ENCODE data around the gene MAST4.

MAST4 gene

DNA sequence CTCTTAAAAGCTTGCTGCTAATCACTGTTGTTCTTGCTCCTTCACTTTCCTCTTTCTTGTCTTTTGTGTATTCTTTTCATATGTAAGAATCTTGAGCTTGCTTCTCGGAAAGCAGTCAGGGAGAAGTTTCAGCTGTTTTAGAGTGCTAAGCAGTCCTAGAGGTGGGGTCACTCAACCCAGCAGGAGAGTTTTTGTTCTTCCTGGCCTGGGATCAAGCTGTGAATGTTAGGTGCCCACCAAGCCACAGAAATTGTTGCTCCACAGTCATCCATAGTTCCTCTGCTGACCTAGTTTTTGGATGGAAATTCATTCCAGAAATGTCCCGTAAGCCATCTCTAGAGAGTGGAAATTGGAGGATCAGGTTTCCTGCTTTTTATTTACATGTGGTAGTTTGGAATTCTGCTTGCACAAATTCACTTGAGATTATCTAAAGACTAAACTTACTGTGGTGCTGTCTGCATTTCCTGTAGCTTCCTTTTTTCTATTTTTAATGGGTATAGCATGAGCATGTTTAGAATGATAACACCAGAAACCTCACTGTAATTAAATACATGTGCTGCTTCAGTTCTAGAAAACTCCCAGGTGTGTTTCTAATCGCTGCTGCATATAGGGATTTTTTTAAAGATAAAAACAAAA lies 108.7 kb downstream of the MAST4 start:
- no peak for DNase-seq

DNA sequence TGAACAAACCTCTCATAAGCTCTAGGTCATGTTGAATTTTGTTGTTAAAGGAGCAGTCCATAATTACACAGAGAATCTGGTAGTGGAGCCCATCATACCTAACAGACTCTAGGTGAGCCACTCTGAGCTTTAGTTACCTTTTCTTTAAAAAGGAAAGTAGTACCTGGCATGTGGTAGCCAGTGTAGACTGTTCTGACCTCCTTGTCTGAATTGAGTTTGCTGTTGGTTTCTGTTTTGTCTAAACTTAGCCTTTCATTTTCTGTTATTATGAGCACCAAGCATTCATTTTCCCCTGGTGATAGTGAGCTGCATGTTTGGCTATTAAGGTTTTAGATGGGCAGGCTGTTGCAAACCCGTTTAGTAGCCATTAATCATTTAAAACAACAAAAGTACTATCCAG lies 112.2 kb downstream of the MAST4 start:
- DNase-seq: no peak

DNA sequence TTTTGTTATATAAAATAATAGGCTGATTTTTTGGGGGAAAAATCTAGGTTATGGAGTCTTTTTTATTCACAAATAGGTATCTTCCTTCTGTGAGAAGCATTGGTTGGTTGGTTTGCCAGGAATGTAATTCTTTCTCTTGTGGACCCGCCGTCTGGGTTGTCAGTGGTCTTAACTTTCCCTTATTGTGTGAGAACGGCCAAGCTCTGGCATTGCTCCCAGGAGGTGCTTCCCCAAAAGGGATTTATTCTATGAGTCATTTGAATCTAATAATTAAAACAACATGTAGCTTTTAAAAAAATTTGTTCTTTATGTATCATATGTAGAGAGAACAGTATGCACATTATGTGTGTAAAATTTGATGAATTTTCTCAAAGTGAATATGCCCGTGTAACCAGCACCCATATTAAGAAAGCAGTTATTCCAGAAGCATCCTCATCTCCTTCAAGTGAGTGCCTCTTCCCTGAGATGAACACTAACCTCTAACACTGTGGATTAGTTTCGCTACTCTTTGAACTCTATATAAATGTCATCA lies 114.4 kb downstream of the MAST4 start:
- DNase-seq: no peak

DNA sequence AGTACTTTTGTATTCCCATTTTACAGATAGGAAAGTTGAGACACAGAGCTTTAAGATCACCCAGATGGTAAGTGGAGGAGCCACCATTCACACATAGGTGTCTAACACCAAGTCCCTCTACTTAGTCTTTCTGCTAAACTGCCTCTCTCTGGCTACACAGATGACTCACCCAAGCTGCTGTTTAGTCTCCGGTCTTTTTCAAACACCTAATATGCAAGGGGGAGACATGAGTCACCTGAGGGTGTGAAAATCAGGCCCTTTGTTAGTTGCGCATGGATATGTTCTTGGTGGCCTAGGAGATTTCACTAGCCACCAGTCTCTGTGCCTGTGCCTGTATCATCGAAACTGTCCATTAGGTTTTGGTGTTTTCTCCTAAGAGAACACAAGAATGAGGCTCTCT lies 117.8 kb downstream of the MAST4 start:
- no peak for DNase-seq

DNA sequence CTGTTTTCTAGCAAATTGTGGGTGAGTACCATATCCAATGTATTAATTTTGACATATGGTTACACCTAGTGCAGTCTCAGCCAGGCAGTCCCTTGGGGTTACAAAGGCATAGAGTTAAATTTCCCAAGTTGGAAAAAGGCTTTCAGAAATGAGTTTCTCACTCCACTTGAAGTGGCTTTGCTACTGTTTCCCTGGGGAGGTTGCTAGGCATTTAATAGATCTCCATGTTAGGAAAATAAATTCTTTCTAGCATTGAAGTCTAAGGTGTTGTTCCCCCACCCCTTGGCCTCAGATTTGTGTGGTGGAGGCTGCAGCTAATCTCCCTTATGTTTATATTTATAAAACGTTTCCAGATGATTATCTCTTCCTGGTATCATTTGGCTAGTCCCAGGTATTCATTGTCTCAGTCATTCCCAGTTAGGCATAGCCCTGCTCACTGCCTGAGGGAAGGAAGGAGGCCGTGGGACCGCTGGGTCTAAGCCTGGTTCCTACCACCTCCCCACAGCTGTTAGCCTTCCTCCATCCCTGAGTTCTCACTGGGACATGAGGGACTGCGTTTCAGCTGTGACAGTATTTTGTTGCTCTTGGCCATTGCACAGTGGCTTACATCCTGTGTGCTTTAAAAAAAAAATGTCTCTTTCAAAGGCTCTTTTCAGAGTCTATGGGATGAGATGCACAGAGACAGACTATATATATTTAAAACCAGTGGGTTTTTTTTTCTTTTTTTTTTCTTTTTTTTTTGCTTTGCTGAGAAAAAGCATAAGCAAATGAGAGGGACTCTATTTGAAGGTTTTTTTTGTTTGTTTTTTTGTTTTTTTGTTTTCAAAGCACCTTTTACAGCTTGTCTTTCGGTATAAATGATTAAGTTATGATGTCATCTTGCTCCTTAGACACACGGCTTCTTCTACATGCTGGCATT lies 121.5 kb downstream of the MAST4 start:
- no peak for DNase-seq

DNA sequence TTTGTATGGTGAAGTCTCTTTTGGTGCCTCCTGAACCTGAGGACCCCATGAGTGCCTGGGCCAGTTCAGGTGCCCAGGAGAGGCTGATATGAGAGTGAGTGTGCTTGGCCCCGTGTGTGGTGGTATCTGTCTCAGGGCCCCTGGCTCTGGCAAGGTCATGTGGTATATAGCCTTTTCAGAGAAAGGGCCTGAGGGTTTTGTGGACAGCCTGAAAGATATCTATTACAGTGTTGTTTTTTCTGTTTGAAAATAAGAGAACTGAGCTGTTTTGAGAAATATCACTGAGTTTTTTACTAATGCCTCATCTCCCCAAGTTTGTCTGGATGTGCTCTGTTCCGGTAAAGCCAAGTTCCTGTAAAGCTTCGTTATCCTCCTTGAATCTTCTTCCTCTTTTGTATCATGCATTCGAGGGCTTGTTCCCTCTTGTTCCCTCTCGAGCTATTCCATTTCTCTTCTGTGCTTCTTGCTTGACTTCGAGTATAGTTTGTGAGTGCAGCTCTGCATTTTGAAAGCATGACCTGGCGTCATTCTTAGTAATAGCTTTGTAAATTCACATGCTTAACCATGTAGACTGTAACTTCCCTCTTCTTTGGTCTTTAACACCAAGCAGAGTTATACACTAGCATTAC lies 122.3 kb downstream of the MAST4 start:
- no peak for DNase-seq

DNA sequence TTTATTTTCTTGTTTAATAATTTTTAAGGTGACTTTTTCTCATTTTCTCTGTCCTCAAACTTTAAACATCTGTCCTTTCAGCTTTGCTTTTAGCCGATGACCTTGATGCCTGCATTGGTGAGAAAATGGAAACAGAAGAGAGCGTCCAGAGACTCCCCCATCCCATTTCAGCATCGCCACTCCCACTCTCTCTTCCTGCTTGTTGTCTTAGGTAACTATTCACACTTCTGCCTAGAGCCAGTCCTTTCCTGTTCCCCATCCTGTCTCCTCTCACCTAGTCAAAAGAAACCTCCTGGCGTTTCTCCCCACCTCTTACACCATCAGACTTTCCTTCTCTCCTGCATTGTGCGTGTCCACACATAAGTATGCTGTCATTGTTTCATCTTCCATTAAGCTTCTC lies 124.6 kb downstream of the MAST4 start:
- no peak for DNase-seq

DNA sequence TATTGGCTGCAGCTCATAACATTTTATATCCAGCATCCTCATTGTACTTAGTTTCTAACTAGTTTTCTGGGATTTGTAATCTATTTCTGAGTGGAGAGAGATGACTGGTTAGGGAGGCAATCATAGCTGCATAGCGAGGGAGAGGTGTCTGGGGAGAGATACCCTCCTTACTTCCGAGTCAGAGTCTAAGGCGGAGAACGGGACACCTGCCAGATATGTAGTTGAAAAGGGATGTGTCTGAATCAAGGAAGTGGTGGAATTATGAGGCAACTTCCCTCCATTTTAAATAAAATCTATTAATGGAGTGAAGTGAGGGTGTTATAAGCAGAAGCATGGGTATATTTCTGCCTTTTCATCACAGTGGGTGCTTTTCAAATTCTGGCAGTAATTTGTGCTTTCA lies 126.5 kb downstream of the MAST4 start:
- no peak for DNase-seq

DNA sequence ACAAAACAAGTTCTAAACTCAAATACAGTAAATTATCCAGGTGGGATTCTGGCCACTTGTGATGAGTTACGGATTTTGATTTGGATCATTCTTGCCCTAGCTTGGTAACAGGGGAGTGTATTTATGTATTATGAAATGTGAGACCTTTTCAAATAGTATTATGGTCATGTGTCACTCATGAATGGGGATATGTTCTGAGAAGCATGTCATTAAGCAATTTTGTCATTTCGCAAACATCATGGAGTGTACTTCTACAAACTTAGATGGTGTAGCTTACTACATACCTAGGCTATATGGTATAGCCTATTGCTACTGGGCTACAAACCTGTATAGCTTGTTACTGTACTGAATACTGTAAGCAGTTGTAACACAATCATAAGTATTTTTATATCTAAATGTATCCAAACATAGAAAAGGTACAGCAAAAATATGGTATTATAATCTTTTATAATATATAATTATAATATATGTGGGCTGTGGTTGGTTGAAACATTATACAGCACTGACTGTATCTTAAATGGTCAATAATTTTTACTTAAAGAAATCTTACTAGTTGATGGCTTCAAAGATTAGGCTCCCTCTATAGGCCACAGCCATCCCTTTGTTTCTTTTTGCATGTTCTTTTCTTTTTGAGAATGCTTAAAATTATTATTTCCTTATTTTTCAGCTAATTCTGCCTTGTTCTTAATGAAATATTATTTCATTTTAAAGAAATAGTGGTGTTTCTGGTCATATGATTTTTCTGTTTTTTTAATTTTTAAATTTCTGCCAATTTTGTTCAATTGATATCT lies 128.4 kb downstream of the MAST4 start:
- DNase-seq: no peak

DNA sequence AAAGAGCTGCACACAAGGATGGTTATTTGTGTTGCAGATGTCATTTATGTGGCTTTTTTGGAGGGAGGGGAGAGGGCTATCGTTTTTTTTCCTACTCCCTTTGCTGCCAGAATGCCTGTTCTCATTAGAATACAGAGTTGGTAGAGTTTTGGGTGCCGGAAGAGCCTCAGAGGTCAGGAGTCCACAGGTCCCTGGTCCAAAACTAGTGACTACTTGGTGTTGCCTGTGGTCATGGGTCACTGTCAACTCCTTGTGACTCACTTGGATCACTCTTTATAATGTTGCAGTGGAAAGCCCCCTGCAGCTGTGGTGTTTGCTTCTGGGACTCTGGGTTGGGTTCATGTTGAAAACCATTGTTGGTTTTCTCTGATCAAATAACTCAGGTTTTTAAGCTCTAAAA lies 131.4 kb downstream of the MAST4 start:
- no peak for DNase-seq

DNA sequence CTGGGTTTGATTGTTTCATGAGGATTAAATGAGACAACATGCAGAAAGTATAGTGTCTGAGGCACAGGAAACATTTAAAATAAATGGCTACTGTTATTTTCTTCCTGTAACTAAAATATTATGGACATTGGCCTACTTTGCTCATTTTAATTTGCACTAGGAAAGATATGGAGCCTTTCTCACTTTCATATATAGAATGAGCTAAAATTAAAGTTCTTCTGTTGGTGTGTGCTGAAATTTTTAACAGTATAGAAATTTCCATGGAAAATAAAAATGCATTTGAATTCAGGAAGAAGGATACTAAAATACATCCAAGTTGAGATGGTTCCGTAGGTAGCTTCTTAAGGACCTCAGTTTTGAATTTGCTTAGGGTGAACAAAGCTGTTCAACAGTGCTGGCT lies 131.9 kb downstream of the MAST4 start:
- no peak for DNase-seq

DNA sequence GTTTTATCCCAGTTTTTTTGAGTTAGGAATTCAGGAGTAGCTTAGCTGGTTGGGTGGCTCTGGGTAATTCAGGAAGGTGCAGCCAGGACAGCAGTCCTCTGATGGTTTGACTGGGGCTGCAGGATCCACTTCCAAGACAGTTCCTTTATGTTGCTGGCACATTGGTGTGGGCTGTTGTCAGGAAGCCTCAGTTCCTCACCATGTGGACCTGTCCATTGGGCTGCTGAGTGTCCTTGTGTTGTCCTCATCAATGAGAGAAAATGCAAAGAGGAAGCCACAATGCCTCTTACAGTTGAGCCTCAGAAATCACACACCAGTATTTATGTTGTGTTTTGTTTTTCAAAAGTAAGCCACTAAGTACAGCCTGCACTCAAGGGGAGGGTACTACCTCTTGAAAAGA lies 140.9 kb downstream of the MAST4 start:
- no peak for DNase-seq

DNA sequence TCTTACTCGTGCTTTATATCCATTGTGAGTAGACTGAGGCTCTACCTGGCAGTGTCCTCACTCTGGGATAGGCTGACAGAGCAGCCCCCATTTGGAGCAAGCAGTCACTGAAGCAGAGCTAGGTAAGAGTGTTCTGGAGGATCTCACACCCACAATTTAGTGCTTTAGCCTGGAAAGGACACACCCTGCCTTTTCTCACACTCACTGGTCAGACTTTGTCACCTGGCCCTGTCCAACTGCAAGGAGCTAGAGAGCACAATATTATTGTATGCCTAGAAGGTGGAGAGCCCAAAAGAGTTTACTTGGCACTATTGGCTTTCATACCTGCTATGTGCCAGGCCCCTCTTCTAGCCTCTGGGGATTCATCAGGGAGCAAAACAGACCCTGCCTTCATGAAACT lies 141.9 kb downstream of the MAST4 start:
- no peak for DNase-seq

DNA sequence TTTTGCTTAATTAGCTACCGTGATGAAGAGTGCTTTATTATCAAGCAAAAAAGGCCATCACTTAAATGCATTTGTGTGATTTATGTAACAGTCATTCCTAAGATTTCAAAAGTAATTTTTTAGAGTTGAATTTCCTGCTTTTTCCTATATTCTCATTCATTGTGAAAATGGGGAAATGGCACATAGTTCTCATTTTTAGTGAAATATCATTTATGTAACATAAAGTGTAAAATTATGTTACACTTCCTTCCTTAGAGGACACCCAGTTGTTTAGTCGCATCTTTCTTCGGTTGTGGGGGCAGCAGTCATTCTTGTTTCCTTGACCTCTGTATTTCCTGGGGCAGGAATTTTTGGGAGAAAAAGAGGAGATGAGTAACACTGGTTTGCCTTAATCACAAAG lies 142.8 kb downstream of the MAST4 start:
- no peak for DNase-seq

DNA sequence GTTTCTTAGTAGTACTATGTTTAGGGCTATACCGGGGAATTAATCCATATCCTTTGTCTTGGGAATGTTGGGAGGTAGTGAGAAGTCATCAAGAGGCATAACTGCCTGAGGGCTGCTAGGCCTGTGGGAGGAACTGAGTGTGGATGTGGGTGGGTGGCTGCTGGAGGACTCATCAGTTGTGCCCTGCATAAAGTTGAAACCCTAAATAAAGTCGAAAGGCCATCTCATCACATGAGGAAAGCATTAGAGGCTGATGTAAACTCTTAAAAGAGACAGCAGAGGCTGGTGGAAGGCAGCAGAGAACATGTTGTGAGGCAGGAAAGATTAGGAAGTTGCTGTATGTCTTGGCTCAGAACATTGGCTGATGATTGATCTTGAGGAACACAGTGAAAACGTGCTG lies 143.8 kb downstream of the MAST4 start:
- no peak for DNase-seq

DNA sequence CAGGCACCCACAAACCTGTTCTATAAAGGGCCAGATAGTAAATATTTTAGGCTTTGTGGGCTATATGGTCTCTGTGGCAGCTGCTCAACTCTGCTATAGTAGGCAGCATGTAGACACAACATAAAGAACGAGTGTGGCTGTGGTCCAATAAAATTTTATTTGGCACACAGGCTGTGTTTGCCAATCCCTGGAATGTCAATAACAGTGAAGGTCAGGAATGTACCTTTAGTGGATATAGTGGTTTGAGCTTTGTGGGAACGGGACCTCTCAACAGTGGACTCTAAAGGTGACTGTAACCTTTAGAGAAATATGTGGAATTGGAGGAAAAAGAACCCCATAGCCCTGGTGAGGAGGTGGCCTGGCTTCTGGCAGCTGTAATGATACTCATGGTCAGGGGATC lies 145.2 kb downstream of the MAST4 start:
- DNase-seq: no peak

DNA sequence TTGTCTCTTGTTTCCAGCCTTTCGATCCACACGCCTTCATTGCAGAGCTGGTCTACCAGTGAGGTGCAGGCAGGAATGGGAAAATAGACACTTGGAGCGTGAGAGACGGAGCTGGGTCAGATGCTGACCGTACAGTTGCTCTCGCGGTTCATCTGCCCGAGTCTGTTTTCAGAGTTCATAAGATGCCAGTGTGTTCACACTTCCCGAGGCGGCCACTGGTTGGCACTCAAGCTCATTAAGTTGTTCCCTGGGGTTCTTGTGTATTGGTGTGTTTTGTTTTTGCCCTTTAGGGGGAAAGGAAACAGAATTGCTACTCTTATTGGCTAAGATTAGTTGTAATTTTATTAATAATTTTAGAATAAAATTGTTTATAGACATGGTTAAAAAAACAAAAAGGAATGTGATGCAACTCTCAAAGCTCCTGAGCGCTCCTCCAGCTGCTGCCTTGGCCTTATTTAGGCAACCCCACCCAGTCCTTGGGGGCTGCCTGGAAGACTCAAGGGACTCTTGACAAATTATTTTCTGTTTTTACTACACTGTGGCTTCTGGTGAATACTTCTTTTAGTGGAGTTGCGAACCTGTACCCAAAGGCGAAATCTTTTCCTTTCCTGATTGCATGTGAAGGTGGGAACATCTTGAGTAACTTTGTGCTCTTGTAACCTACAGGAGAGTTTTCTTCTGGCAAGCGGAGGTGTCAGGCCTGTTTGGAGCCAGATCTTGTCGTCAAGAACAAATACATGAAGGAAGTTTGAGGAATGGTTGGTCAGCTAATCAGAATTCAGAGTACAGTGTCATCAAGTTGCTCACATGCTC lies 146.1 kb downstream of the MAST4 start:
- DNase-seq: no peak

DNA sequence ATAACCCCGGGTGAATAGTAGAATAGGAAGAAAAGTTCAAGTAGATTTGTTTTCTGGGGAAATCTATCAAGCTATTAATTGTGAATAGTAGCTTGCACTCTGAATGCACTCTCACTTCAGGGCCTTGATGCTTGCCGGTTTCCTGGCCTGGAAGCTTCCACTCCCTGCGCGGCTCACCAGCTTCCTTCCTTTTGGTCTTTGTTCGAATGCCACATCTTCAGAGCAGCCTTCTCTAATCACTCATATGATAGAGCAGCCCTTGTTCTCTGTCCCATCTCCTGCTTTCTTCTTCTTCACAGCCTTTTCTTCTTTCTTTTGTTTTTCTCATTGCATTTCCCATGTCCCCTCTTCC lies 146.7 kb downstream of the MAST4 start:
- no peak for DNase-seq

DNA sequence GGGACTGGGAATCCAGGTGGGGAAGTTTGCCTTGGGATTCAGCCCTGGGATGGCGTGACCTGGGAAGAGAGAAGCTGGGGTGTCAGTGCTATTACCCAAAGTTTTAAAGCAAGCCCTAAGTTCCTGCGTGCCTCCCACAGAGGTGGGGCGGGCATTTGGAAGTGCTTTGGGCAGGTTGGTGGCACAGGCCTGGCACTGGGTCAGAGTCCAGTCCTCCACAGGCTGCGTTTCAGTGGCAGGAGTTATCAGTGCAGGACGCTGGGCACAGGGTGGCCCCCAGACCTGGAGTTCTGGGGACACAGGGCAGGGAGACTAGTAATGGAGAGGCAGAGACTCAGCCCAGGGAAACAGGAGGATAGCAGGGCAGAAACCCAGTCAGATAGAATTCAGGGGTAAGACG lies 147.2 kb downstream of the MAST4 start:
- no peak for DNase-seq

DNA sequence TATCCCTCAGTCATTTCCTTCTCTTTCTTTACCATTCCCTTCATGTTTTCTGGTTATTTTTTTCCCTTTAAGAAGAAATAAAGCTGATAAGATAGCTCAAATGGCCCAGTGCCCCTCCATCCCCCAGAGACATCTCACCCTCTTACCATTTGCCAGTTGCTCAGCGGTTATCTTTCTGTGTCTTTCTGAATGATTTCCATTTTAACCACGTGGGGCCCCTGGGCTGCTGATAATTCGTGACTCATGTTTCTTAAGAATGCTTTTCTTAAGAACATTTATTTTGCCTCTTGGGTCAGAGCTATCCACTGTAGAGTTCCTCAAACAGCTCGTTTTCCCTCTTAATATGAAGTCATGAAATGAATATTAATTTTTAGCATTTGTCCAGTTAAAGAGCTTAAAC lies 147.8 kb downstream of the MAST4 start:
- DNase-seq: no peak

DNA sequence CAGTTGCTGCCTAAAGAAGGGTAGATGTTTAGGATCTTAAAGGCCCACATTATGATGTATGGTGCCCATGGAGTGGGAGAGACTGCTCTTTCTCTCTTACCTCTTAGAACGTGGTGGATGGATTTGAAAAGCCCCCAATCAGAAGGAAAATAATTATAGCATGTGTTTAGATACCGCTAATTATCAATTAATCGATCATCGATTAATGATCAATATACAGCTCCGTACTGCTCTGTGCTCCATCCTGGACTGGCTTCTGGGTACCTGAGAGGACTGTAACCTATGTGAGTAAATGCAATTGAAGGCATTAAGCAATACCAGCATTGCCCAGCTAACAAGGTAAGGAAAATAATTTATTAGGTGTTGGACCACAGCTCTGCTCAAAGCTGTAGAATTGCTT lies 149.1 kb downstream of the MAST4 start:
- no peak for DNase-seq

DNA sequence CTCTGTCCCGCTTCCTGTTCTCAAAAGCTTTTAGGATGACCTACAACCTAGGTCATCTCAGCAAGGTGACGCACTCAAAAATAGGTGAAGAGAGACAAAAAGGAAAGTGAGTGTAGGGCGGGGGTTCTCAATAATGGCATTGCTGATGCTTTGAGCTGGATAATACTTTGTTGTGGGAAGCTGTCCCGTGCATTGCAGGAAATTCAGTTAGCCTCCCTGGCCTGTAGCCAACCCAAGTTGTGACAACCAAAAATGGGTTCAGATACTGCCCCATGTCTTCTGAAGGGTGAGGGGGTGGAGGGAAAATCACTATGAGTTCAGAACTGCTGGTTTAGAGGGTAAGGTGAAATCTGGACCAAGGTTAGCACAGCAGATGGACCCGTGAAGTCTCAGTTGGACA lies 151.4 kb downstream of the MAST4 start:
- DNase-seq: no peak
